GM12801 (cell line): ENCODE measurements around the gene TBC1D5.

ENCODE experiments used
- CTCF ChIP-seq: IDR thresholded peaks from one replicate; pipeline ENCODE4 v1.5.1; 2011; ENCODE audit warnings: control low read depth; ENCODE audit not compliant: insufficient read length; ENCODE audit errors: extremely low read depth

The TBC1D5 gene

GRCh38 chr3:17553080-17553479 lies 189.4 kb downstream of the TBC1D5 start:
- no peak for TF ChIP-seq CTCF

GRCh38 chr3:17552351-17552750 lies 190.1 kb downstream of the TBC1D5 start:
- no peak for TF ChIP-seq CTCF

GRCh38 chr3:17551895-17552294 lies 190.5 kb downstream of the TBC1D5 start:
- no peak for TF ChIP-seq CTCF

- no peak for TF ChIP-seq CTCF
Measured at GRCh38 chr3:17551333-17551732, 191.1 kb downstream of the TBC1D5 start.

GRCh38 chr3:17550624-17551023 lies 191.8 kb downstream of the TBC1D5 start:
- no peak for TF ChIP-seq CTCF

GRCh38 chr3:17546500-17547255 lies 195.8 kb downstream of the TBC1D5 start:
- no peak for TF ChIP-seq CTCF

GRCh38 chr3:17544632-17545031 lies 197.8 kb downstream of the TBC1D5 start:
- no peak for TF ChIP-seq CTCF
